Left forelimb (tissue), 1 donor: ENCODE data around the gene ZNF524.
"Not testable (repeated sequence)": the region's sequence is repeated elsewhere in the genome, so short reads cannot be mapped to it uniquely, and the experiment has no call there.

Experiments
- DNase-seq: peaks from one replicate; pipeline ENCODE4 v3.0.0-alpha.2; 2018; ENCODE audit warnings: low spot score

Gene ZNF524, protein sequence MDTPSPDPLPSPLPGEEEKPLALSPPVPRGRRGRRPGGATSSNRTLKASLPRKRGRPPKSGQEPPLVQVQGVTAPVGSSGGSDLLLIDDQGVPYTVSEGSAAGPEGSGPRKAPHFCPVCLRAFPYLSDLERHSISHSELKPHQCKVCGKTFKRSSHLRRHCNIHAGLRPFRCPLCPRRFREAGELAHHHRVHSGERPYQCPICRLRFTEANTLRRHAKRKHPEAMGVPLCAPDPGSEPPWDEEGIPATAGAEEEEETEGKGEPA

DNA sequence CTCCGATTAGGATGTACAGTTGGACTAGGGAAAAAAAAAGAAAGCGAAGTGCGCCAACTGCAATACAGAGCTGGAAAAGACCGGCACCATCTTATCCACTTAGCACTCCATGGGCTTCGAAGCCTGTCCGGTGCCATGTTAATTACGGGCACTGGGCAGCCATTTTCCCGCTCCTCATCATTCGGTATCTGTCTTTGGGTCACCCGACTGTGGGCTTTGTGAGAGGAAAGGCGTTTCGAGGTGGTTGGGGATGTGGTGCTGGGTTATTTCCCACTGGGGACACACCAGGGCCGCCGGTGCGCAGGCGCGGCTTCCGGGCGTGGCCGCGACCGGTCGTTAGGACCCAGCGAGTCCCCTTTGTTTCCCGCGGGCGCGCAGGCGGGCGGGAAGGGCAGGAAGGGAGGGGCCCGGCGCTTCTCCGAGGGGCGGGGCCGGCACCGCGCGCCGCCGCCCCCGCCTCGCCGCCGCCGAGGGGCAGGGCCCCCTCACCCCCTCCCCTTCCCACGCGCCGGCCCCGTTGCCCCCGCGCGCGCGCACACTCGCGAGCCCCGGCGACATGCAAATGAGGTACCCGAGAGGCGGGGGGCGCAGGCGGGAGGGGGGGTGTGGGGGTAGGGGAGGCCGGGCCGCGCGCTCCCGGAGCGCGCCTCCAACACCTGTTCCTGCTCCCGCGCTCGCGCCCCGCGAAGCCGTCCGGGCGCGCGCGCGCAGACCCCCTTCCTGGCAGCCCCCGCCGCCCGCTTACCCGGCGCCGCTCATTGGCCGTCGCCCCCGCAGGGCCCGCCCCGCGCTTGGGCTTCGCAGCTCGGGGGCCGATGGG is at the start of gene ZNF524:
ZNF524 (plus strand) TSS at position 447 of the 820 bp plus-strand sequence. CDS start 1,825 bp downstream, outside the sequence.
- DNase-seq: peak; percentile 95

DNA sequence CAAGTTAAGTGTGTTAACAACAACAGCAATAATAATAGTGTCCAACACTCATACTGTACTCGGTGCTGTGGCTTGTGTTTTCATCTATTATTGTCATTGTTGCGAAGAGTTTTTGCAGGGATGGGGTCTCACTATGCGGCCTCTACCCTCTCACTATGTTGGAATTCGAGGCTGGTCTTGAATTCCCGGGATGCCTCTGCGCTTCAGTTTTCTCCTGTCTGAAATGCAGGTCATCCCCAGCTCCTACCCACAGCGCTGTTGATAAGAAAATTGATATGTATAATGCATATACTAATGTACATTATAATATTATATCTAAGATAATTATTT is 49.8 kb upstream of the ZNF524 start:
- no peak for DNase-seq

DNA sequence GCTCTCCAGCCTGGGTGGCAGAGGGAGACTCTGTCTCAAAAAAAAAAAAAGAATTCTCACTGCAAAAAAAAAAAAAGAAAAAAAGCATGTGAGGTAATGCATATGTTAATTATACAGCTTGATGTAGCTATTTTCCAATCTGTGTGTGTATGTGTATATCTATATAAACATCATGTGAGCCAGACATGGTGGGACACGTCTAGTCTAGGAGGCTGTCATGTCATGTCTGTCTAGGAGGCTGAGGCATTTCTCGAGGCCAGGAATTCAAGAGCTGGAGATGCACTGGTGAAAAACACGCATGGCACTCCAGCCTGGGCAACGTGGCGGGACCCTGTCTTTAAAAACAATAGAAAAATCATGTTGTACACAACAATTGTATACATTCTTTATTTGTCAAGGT is 47.9 kb upstream of the ZNF524 start:
- no peak for DNase-seq

DNA sequence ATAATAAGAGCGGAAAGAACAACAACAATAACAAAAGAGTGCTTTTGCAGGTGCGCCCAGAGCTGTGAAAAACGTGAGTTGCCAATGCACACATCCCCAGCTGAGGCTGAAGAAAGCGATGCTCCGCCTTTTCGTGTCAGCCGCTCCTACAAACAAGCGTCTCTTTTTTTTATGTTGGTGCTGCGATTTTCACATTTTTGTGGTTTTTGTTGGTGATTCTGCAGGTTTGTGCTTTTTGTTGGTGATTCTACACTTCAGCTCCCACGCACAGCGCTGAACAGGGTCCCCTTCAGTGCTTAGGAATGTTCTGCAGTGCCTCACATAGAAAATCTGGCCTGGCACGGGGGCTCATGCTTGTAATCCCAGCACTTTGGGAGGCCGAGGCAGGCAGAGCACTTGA is 47.5 kb upstream of the ZNF524 start:
- DNase-seq: no peak

DNA sequence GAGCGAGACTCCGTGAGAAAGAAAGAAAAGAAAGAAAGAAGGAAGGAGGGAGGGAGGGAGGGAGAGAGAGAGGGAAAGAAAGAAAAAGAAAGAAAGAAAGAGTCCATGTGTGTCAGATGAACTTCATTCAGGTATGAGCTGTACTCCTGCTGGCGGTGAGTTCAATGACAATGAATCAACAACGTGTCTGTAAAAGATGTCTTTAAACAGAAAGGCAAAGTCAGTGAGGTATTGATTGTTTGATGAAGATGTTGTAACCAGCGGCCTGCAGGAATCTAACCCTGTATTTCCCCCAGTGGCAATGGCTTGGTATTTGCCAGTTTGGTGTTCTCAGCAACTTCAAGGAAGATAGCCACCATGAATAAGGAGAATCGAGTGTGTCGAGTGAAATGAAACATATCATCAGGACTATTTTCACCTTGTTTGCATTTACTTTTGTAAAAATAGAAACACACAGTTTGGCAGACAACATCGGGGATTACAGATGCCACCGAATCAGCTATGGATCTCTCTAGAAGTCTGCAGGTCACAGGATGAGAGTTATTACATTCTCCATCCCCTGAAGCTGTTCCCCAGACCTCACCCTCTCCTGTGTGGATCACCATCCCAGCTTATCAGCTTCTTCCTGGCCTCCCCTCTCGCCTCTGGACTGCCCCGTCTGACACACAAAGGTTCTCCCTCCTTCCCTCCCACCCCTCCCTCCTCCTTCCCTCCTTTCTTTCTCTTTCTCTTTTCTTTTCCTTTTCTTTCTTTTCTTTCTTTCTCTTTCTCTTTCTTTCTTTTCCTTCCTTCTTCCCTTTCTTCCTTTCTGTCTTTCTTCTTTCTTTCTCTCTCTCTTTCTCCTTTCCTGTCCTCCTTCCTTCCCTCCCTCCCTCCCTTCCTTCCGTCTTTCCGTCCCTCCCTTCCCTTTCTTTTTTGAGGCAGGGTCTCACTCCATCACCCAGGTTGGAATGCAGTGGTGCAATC is 46.6 kb upstream of the ZNF524 start:
- DNase-seq: no peak

DNA sequence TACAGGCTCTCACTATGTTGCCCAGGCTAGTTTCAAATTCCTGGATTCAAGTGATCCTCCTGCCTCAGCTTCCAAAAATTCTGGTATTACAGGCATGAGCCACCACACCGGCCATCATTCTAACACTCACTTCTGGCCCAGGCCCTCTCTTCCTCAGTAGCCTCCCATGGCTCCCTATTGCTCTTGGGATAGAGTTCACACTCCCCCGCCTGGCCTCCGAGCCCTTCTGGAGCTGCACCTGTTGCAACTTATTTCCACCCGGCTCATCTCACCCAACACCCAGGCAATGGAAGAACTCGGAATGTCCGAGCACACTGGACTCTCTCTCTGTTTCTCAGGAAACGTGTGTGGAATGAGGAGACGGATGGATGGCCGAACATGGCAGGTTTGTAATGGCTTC is 45.8 kb upstream of the ZNF524 start:
- DNase-seq: no peak

DNA sequence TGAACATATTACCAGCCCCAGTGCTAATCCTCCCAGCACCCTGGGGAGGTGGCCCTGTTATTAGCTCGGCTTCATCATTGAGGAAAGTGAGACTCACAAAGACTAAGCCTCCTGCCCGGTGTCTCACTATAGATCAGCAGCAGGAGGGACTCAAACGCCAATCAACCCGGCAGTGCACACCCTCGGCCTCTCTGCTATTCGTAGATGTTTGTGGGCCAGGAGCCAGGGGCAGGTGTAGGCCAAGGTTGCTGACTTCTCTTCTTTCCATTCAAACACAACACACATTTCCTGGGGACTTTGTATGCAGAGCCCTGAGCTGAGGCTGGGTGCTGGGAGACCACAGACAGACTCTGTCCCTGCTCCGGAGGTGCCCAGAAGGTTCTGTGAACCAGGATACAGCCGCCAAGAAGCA is 45.3 kb upstream of the ZNF524 start:
- DNase-seq: no peak

DNA sequence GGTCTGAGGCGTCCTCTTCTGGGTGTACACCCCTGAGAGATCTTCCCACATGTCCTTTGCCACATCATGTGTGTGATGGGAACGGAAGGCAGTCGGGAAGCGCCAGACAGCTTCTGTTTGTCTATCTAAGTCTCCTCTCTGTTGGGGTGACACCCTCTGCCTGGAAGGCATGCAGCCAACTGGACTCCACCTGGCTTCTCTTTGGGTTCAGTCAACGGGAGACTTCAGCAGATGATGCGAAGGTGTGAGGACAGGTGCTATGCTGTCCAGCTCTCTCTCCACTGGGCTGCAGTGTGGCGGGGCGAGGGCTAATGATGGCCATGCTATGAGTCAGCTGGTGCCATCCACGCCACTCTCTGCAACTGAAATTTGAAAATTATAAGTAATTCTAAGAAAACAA is 40.4 kb upstream of the ZNF524 start:
- no peak for DNase-seq

DNA sequence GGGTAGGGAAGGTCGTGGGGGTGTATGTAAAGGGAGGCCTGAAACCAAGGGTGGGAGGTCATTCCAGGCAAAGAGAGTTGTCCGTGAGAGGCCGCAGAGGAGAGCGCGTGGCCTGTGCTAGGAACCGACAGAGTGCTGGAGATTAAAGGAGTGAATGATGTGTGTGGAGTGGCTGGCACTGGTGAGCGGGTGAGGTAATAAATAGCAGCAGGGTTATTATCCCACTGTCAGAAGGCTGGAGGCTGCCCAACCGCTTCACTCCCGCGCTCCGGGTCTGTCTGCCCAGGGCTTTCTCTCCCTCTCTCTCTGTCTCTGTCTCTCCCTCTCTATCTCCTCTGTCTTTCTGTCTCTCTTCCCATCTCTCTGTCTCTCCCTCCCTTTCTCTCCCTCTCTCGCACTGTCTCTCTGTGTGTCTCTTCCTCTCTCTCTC is 36.8 kb upstream of the ZNF524 start:
- no peak for DNase-seq

DNA sequence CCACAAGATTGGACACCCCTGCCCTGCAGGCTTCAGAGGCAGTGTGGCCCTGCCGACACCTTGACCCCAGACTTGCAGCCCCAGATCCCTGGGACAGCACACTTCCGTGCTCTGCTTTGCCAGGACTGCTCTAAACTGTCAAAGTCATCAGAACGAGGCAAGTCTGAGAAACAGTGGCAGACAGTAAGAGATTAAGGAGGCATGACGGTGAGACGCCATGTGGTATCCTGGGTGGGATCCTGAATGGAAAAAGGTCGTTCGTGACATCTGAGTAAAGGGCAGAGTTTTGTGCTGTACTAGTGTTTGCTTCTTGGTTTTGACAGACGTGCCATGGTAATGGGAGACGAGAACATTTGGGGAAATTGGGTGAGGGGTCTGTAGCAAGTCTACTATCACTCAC is 33.3 kb upstream of the ZNF524 start:
- DNase-seq: no peak

DNA sequence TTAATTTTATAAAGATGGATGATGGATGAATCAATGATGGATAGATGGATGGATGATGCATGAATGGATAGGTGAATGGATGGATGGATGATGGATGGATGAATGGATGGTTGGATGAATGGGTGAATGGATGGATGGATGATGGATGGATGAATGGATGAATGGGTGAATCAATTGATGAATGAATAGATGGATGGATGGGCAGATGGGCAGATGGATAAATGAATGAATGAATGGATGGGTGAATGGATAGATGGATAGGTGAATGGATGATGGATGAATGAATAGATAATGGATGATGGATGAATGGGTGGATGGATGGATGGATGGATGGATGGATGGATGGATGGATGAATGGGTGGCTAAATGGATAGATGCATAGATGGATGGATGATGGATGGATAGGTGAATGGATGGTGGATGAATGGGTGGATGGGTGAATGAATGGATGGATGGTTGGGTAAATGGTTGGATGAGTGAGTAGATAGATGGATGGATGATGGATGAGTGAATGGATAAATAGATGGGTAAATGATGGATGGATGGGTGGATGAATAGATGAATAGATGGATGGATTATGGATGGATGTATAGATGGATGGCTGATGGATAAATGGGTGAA is 32.3 kb upstream of the ZNF524 start:
- no peak for DNase-seq

DNA sequence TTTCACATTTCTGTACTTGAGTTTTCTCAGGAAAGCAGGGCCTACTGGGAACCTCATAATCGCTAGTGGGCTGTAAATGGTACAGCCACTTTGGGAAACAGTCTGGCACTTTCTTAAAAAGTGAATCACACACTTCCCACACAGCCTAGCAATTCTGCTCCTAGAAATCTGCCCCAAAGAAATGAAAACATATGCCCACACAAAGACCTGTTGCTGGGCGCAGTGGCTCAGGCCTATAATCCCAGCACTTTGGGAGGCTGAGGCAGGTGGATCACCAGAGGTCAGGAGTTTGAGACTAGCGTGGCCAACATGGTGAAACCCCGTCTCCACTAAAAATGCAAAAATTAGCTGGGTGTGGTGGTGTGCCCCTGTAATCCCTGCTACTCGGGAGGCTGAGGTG is 30.6 kb upstream of the ZNF524 start:
- not testable (repeated sequence) for DNase-seq

DNA sequence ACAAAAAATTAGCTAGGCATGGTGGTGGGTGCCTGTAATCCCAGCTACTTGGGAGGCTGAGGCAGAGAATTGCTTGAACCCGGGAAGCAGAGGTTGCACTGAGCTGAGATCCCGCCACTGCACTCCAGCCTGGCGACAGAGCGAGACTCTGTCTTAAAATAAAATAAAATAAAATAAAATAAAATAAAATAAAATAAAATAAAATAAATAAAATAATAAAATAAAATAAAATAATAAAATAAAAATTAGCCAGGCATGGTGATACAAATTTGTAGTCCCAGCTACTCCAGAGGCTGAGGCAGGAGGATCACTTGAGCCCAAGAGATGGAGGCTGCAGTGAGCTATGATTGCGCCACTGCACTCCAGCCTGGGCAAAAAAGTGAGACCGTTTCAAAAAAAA is 26.2 kb upstream of the ZNF524 start:
- DNase-seq: not testable (repeated sequence)

DNA sequence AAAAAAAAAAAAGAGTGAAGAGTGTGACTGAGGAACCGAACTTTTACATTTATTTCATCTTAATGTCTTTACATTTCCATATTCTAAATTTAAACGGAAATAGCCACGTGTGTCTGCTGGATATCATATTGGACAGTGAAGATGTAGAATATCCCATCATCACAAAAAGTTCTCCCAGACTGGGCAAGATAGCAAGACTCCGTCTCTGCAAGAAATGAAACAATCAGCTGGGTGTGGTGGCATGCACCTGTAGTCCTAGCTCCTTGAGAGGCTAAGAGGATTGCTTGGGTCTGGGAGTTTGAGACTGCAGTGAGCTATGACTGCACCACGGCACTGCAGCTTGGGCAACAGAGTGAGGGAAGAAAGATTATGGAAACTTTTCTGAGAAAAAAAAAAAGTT is 23.3 kb upstream of the ZNF524 start:
- no peak for DNase-seq

DNA sequence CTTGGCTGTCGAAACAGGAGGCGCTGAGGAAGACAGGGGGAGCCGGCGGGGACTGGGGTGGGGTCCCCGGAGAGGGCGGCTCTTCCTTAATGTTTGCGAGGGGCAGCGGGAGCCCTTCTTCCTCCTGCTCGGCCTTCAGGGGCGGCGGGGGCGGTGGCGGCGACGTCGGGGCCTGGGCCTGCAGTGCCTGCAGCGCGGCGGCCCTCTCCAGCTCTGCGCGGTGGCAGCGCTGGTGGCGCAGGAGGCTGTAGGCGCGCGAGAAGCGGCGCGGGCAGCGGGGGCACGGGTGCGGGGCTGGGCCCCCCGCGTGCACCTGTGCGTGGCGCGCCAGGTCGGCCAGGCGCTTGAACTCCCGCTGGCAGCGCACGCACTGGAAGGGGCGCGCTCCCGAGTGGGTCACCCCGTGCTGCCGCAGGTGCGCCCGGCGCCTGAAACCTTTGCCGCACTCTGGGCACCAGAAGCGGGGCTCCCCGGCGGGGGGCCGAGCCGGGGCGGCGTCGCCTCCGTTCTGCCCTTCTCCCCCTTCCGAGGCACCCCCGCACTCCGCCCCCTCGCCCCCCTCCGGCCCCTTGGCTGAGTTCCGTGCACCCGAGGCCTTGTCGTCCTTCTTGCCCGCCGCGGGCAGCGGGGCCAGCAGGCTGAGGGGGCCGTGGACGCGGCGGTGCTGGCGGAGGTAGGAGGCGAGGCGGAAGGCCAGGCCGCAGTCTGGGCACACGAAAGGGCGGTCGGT is 21.9 kb upstream of the ZNF524 start:
- no peak for DNase-seq

DNA sequence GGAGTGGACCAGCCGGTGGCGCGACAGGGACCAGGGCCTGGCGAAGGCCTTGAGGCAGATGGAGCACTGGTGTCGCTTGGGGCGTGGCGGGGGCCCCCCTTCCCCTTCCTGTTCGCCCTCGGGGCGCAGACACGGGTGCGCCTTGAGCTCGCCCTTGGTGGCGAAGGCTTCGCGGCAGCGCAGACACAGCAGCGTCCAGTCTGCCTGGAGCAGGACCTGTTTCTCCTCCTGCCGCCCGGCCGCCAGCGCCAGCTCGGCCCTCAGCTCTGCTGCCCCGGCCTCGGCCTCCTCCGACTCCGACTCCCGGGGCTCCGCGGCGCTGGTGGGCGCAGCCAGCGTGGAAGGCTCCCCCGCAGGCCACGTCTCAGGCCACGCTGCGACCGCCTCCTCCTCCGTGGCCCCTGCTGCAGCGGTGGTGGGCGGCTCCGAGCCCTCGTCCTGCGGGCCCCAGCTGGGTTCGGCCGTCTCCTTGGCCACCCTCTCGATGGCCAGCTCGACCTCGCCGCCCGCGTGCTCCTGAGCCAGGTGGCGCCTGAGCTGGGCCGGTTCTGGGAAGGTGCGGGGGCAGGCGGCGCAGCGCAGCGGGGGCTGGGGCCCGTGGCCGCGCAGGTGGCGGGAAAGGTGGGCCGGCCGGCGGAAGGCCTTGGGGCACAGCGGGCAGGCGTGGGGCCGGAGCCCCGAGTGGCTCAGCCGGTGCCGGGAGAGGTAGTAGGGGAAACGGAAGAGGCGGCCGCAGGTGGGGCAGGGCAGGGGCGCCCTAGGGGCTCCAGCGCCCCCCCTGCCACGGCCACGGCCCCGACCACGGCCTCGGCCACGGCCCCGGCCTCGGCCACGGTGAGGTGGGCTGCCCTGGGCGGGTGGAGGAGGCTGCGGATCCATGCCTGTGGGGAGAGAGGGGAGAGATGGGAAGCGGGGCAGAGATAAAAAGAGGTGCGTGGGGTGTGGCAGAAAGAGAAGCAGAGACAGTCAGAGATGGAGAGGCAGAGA is 21.0 kb upstream of the ZNF524 start:
- DNase-seq: no peak

DNA sequence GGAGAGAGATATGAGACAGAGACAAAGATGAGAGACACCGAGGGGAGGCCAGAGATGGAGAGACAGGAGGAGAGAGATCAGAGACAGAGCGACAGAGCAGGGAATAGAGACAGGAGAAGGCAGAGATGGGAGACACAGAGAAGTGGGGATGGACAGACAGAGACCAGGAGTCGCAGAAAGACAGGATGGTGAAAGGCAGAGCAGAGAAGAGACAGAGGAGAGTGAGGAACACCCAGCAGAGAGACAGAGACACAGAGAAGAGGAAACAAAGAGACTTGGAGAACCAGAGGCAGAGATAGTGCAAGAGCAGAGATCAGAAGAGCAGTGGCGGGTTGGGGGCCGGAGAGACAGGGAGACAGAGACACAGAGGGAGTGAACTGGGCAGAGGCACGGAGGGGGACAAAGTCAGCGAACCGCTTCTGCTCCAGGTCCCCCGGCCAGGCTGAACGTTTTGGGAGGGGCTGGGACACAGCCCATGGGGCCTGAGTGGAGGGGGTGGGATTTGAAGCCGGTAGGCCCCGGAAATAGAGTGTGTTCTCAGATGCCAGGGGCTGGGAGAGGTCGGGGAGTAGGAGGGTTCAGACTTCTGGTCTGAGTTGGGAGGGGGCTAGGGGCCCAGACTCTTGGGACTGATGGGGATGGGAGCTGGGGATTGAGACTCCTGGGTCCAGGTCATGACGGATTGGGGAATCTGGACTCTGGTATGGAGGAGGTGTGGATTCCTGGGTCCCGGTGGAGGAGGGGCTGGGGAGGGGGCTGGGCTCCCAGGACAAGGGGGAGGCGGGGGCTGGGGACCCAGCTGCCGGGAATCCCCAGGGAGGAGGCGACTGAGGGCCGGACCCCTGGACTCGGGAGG is 20.1 kb upstream of the ZNF524 start:
- no peak for DNase-seq

DNA sequence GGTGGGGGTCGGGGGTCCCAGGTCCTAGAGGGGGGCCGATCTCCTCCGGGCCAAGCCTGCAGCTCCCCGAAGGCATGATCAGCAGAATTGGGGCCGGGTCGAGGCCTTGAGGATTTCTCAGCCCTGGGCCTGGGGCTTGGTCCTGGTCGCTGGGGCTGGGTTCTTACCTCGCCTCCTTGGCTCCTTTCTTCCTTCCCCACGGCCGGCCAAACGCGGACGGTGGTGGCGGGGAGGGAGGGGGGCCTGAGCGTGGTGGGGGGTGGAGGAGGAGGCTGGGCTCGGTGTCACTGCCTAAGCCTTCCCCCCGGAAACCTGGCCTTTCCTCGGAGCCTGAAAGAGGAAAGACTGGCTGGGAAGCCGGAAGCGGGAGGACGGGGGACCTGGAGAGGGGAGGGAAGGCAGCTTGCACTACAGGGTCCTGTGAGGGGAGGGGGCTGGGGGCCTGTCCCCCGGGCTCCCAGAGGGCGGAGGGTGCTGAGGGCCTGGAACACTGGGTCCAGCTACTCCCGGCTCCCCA is 19.4 kb upstream of the ZNF524 start, which contains the start of gene ZNF579:
ZNF579 (minus strand) TSS at position 221 of the 517 bp plus-strand sequence. CDS start 1,209 bp downstream, outside the sequence.
- peak; percentile 93 for DNase-seq
